GM12874 (cell line): ENCODE measurements around the gene R3HCC1L.

Experiments
- TF ChIP-seq, protein P1 (sequence below): IDR thresholded peaks from 2 replicates; pipeline ENCODE4 v1.5.1; 2011; ENCODE audit warnings: low read depth, mild to moderate bottlenecking, control low read depth, low read length, moderate library complexity; ENCODE audit not compliant: insufficient read depth

R3HCC1L gene

DNA sequence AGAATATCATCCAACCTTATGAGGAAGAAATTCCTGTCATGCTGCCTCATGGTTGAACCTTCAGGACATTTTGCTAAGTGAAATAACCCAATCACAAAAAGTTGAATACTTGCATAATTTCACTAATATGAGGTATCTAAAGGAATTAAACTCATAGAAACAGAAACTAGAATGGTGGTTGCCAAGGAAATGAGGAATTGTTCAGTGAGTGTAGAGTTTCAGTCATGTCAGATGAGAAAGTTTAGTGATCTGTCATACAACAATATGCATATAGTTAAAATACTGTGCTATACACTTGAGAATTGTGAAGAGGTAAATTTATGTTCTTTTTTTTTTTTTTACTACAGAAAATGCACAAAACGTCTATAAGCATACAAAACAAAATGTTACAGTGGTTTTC lies 60.7 kb downstream of the R3HCC1L start:
- TF ChIP-seq, protein P1, sequence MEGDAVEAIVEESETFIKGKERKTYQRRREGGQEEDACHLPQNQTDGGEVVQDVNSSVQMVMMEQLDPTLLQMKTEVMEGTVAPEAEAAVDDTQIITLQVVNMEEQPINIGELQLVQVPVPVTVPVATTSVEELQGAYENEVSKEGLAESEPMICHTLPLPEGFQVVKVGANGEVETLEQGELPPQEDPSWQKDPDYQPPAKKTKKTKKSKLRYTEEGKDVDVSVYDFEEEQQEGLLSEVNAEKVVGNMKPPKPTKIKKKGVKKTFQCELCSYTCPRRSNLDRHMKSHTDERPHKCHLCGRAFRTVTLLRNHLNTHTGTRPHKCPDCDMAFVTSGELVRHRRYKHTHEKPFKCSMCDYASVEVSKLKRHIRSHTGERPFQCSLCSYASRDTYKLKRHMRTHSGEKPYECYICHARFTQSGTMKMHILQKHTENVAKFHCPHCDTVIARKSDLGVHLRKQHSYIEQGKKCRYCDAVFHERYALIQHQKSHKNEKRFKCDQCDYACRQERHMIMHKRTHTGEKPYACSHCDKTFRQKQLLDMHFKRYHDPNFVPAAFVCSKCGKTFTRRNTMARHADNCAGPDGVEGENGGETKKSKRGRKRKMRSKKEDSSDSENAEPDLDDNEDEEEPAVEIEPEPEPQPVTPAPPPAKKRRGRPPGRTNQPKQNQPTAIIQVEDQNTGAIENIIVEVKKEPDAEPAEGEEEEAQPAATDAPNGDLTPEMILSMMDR = no peak

- TF ChIP-seq, protein P1 = no peak
These were observed 62.5 kb downstream of the R3HCC1L start for GRCh38 chr10:98196985-98197384.

GRCh38 chr10:98201760-98202159 lies 67.3 kb downstream of the R3HCC1L start:
- TF ChIP-seq, protein P1 = no peak

- TF ChIP-seq, protein P1 = no peak
These were observed 67.9 kb downstream of the R3HCC1L start for GRCh38 chr10:98202378-98202777.

- TF ChIP-seq, protein P1 = no peak
These were observed 70.9 kb downstream of the R3HCC1L start for GRCh38 chr10:98205351-98205750.

DNA sequence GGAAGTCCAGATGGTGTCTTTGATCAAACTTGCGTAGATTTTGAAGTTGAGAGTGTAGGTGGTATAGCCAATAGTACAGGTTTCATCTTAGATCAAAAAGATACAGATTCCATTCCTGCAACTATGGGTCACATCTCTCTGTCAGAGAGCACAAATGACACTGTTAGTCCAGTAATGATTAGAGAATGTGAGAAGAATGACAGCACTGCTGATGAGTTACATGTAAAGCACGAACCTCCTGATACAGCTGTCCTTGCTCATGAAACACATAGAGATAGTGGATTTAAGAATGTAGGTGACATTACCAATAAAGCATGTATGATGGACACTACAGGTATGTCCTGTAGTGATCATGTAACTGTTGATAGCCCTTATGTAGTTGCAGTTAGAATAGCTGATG lies 74.5 kb downstream of the R3HCC1L start:
- TF ChIP-seq, protein P1 = no peak

- TF ChIP-seq, protein P1 = no peak
These were observed 75.0 kb downstream of the R3HCC1L start for GRCh38 chr10:98209441-98209840.

DNA sequence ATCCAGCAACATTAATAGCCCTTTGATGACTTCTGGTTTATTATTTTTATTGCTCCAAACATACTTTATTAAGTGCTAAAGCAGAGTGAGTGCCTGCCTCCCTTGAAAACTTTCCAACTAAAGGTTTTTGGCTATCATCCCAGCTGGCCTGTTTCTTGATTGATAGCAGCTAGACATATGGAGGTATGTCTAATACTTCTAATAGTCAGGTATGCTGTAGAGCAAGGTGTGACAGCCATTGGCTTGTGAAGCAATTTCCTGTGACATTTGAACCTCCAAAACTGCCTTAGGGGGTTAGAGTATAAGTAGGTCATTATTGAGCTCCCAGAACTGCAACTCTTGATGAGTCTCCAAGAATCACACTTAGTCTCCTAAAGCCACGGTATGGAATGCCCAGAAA lies 77.7 kb downstream of the R3HCC1L start:
- TF ChIP-seq, protein P1 = no peak
